Smooth muscle cell (in vitro differentiated cells): Measurements from ENCODE around the gene CENPV. TPM values are rescaled to one million over a fixed set of nuclear protein-coding genes. Genes with fewer than 3 reads are reported as not detected.
"Not testable (repeated sequence)": the region's sequence is repeated elsewhere in the genome, so short reads cannot be mapped to it uniquely, and the experiment has no call there.

Source experiments
- DNase-seq: peaks from one replicate; lab custom pipeline; 2025; ENCODE audit not compliant: unreplicated experiment; lab: John Stamatoyannopoulos, UW
- H2AFZ ChIP-seq: fragments of 200-600 bp; sonication (generic); 2 replicates; pipeline ENCODE4 v1.6.0; 2016; ENCODE audit warnings: antibody characterized with exemption, low read depth, mild to moderate bottlenecking
- H3F3A ChIP-seq: fragments of 200-600 bp; sonication (generic); 2 replicates; pipeline ENCODE4 v1.6.0; 2017; ENCODE audit warnings: antibody characterized with exemption, low read depth
- H3K27ac ChIP-seq: fragments of 200-600 bp; sonication (generic); 2 replicates; pipeline ENCODE4 v1.5.1; 2016; ENCODE audit warnings: low read depth, mild to moderate bottlenecking
- H3K27me3 ChIP-seq: fragments of 200-600 bp; sonication (generic); 2 replicates; pipeline ENCODE4 v1.6.1; 2016; ENCODE audit warnings: low read depth, mild to moderate bottlenecking
- H3K36me3 ChIP-seq: fragments of 200-600 bp; sonication (generic); 2 replicates; pipeline ENCODE4 v1.5.1; 2016; ENCODE audit warnings: low read depth
- H3K4me1 ChIP-seq: fragments of 200-600 bp; sonication (generic); 2 replicates; pipeline ENCODE4 v1.5.1; 2016; ENCODE audit warnings: low read depth
- H3K4me2 ChIP-seq: fragments of 200-600 bp; sonication (generic); 2 replicates; pipeline ENCODE4 v1.6.0; 2016; ENCODE audit warnings: mild to moderate bottlenecking
- H3K4me3 ChIP-seq: fragments of 200-600 bp; sonication (generic); 2 replicates; pipeline ENCODE4 v1.5.1; 2016; ENCODE audit warnings: mild to moderate bottlenecking
- H3K79me2 ChIP-seq: fragments of 200-600 bp; sonication (generic); 2 replicates; pipeline ENCODE4 v1.6.0; 2016; ENCODE audit warnings: low read depth, mild to moderate bottlenecking
- H3K9ac ChIP-seq: fragments of 200-600 bp; sonication (generic); 2 replicates; pipeline ENCODE4 v1.6.0; 2016; ENCODE audit warnings: low read depth
- H3K9me3 ChIP-seq: fragments of 200-600 bp; sonication (generic); replicated peaks from 2 replicates; pipeline ENCODE4 v1.5.1; 2016; ENCODE audit warnings: low read depth
- H4K20me1 ChIP-seq: fragments of 200-600 bp; sonication (generic); 2 replicates; pipeline ENCODE4 v1.6.0; 2016; ENCODE audit warnings: low read depth
- WGBS: methylation state at CpG from one replicate; pipeline ENCODE4 v1.1.7; 2016; ENCODE audit warnings: low lambda C conversion rate; 5-methylcytosine and 5-hydroxymethylcytosine counted together
- polyA plus RNA-seq: library from polyadenylated mRNA; unstranded; fragments of >200 nt; fragmentation: Nextera tagmentation; extraction: Ambion mirVana; gene quantifications from 2 replicates; pipeline ENCODE4 v1.2.1, GENCODE V29; 2016
- total RNA-seq: library from RNA; depleted of rRNA; stranded (reverse); fragments of >200 nt; gene quantifications from 2 replicates; pipeline ENCODE4 v1.2.3, GENCODE V29; 2014
- TF ChIP-seq, protein P1 (sequence below): fragments of 200-600 bp; sonication (generic); IDR thresholded peaks from 2 replicates; pipeline ENCODE4 v1.5.1; 2017; ENCODE audit warnings: borderline replicate concordance, mild to moderate bottlenecking, antibody characterized with exemption; ENCODE audit not compliant: insufficient read depth, poor library complexity, severe bottlenecking

CENPV gene
- total RNA-seq (17.5 and 21.2 TPM in 2 replicates), polyA plus RNA-seq (33.9 and 44.5 TPM in 2 replicates)

DNA sequence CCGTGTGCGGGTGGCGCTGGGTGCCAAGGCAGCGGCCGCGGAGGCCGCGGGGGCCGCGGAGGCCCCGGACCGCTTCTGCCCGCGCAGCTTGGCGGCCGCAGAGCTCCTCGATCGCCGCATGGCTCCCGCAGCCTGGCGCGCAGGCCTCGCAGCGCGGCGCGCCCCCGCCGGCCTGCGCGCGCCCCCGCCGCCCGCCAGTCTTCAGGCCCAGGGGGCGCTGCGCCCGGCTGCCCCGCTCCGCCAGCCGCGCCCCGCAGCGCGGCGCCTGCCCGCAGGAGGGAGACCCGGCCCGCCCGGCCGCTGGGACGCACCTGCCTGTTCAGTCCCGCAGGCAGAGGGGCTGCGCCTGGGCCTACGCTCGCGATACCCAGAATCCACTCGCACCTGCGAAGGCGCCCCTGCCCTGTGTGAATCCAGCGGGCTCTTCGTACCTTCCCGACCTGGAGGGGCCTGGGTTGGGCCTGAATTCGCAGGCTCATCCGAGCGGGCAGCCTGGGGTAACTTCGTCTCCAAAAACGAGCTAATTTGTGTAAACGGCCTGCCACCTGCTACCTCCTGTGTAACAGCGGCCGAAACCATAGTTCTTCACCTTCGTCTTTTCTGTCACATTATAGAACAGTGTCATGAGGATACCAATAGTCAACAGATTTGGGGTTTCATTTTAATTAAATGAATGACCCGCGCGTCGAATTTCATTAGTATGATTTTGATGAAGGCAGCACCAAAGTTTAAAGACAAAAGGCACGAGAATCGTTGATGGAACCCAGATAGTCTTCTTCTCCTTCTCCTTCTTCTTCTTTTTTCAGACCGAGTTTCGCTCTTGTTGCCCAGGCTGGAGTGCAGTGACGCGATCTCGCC lies at the start of gene CENPV:
Gene CENPV, minus strand, starts transcription at position 153 of the 858 bp plus-strand sequence. Its CDS starts 33 bp downstream, at position 120.
- H3K27ac ChIP-seq, result no peak within 1 kb of the TSS
- H2AFZ ChIP-seq, result peak within 1 kb of the TSS; percentile 60
- peak within 1 kb of the TSS; percentile 6 for H3K9ac ChIP-seq
- H3K36me3 ChIP-seq, result no peaks in the 10 kb centered on the region
- H3K9me3 ChIP-seq, result no peaks in the 10 kb centered on the region
- peaks cover 8% of the 10 kb centered on the region for H3K4me1 ChIP-seq
- WGBS, result 44% methylated on average over 31 of the region's 83 CpGs
- TF ChIP-seq, protein P1, sequence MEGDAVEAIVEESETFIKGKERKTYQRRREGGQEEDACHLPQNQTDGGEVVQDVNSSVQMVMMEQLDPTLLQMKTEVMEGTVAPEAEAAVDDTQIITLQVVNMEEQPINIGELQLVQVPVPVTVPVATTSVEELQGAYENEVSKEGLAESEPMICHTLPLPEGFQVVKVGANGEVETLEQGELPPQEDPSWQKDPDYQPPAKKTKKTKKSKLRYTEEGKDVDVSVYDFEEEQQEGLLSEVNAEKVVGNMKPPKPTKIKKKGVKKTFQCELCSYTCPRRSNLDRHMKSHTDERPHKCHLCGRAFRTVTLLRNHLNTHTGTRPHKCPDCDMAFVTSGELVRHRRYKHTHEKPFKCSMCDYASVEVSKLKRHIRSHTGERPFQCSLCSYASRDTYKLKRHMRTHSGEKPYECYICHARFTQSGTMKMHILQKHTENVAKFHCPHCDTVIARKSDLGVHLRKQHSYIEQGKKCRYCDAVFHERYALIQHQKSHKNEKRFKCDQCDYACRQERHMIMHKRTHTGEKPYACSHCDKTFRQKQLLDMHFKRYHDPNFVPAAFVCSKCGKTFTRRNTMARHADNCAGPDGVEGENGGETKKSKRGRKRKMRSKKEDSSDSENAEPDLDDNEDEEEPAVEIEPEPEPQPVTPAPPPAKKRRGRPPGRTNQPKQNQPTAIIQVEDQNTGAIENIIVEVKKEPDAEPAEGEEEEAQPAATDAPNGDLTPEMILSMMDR, result no peak
- peak within 1 kb of the TSS; percentile 95 for H3K4me2 ChIP-seq
- H3K27me3 ChIP-seq, result no peaks in the 10 kb centered on the region
- H3F3A ChIP-seq, result no peaks in the 10 kb centered on the region
- DNase-seq, result no peak
- no peaks in the 10 kb centered on the region for H4K20me1 ChIP-seq
- peak within 1 kb of the TSS; percentile 76 for H3K4me3 ChIP-seq
- peaks cover 13% of the 10 kb centered on the region for H3K79me2 ChIP-seq

DNA sequence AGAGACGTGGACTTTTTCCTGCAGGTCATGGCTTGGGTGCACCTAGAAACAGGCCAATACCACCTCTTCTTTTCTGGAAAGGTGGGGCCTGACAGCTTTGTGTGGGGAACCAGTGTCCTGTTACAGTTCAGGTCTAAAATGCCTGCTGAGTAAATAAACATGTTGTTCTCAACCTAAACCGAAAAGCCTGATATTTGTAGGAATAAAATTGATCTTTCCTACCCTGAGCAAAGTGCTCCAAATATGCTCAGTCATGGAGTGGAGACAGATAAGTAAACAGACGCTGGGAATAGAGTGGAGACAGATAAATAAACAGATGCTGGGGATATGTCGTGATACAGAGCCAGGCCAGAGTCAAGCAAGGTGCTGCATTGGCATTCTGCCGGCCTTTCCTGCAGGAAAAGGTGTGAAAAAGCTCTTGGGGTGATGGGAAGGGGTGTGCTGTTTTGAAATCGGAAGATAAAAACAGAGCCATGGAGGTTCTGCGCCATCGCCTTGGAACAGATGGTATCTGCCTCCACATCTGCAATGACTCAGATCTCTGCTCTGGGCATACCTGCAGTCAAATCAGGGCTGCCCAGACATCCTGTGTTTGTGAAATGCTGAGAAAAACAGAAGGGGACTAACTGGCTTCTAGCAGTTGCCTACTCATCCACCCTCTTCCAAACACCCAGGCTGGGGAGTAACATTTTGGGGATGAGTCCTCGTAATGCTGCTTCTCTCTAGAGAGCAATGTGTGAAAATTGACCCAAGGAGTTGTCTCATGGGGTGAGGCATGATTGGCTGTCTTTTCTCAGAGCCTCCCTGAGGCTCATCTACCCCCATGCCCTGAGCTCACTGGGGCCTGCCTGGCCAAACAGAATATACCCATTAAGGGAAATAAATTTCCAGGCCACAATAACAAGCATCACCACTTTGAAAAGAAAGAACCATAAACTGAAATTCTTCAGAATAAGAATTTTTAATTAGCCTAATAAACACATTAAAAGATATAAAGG lies 45.3 kb upstream of the CENPV start:
- WGBS, result 27% methylated on average over 9 of the region's 9 CpGs
- DNase-seq, result no peak
- no peak overlapping the region for H3K4me2 ChIP-seq

DNA sequence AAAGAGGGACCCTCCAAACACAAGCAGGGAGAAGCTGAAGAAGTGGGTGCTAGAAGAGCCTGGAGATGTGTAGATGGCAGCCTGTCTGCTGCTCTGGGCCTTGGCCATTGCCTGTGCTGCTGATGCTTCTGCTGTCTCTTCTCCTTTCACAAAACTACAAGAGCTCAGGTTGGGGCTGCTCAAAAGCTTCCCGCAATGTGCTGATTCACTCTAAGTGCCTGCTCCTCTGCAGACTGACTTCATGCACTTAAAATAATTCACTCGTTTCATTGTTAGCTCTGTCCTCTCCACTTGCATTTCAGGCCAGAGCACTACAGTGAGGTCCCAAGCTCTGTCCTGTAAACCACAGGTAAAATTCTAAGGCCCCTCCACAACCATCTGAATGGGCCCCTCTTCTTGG lies 43.4 kb upstream of the CENPV start:
- H3K36me3 ChIP-seq, DNase-seq, H3K79me2 ChIP-seq, H3K9me3 ChIP-seq, H3K4me3 ChIP-seq, H3K4me1 ChIP-seq, H3K27me3 ChIP-seq, H4K20me1 ChIP-seq, H3K9ac ChIP-seq: not testable (repeated sequence)
- peak overlapping the region; percentile 79 for H2AFZ ChIP-seq
- peak overlapping the region; percentile 55 for H3K27ac ChIP-seq
- WGBS, result 20% methylated on average over 2 of the region's 2 CpGs
- H3F3A ChIP-seq, result peaks cover 30% of the 10 kb centered on the region
- peak overlapping the region; percentile 13 for H3K4me2 ChIP-seq

More for the DNA sequence above, 45.3 kb upstream of the CENPV start:
- Histone ChIP-seq H3K27me3 (no peaks in the 10 kb centered on the region), H3K4me3 (no peak overlapping the region), H4K20me1 (no peaks in the 10 kb centered on the region), H3K36me3 (no peaks in the 10 kb centered on the region), H3K4me1 (peaks cover 5% of the 10 kb centered on the region), H3K27ac (peak overlapping the region; percentile 42), H3K9ac (no peak overlapping the region), H3K9me3 (no peaks in the 10 kb centered on the region), H2AFZ (peak overlapping the region; percentile 46), H3F3A (peaks cover 30% of the 10 kb centered on the region), H3K79me2 (no peaks in the 10 kb centered on the region)
- TF ChIP-seq, protein P1, result no peak

DNA sequence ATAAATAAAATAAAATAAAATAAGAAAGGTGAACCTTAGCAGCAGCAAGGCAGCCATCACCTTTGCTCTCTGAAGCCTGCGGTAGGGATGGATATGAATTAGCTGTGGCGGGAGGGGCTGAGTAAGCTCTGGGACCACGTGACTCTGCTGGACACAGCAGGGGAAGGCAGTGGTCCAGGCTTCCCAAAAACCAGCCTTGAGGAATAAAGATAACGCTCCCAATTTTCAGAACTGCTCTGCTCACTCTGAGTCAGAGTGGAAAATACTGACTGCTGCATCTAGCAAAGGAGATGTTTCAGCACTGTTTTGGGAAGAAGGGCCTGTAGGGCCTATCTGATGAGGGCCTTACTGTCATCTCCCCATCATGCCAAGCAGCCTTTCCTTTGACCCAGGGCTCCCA lies 42.6 kb upstream of the CENPV start:
- not testable (repeated sequence) for H2AFZ ChIP-seq, H3K4me1 ChIP-seq, H3K27me3 ChIP-seq, H3K9ac ChIP-seq, H3K36me3 ChIP-seq, H4K20me1 ChIP-seq, H3K9me3 ChIP-seq, H3K79me2 ChIP-seq, H3K4me3 ChIP-seq, DNase-seq
- Histone ChIP-seq H3K4me2 (peak overlapping the region; percentile 13), H3K27ac (peak overlapping the region; percentile 55), H3F3A (peaks cover 30% of the 10 kb centered on the region)
- 12% methylated on average over 4 of the region's 4 CpGs for WGBS

DNA sequence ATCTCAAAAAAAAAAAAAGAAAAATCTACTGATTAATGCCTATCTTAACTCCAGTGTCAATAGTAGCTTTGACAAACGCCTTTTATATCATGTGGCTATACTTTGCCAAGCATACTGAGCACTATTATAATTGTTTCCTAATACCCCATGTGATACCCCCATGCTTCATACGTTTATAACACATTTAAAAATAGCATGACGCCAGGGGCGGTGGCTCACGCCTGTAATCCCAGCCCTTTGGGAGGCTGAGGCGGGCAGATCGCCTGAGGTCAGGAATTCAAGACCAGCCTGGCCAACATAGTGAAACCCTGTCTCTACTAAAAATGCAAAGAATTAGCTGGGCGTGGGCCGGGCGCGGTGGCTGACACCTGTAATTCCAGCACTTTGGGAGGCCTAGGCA lies 39.2 kb upstream of the CENPV start:
- not testable (repeated sequence) for DNase-seq, H2AFZ ChIP-seq, H3K4me3 ChIP-seq, H4K20me1 ChIP-seq, H3K4me2 ChIP-seq, H3K4me1 ChIP-seq, H3K9ac ChIP-seq, H3K79me2 ChIP-seq, H3K27ac ChIP-seq, H3K36me3 ChIP-seq, H3K27me3 ChIP-seq, H3K9me3 ChIP-seq
- 96% methylated on average over 11 of the region's 11 CpGs for WGBS
- H3F3A ChIP-seq, result peaks cover 22% of the 10 kb centered on the region
